Midbrain (tissue), 1 donor: ENCODE measurements around the gene LPAR6.
"Not testable (repeated sequence)": the region's sequence is repeated elsewhere in the genome, so short reads cannot be mapped to it uniquely, and the experiment has no call there.

Experiments
- DNase-seq: peaks from one replicate; lab custom pipeline; 2025; lab: John Stamatoyannopoulos, UW

The LPAR6 gene, protein sequence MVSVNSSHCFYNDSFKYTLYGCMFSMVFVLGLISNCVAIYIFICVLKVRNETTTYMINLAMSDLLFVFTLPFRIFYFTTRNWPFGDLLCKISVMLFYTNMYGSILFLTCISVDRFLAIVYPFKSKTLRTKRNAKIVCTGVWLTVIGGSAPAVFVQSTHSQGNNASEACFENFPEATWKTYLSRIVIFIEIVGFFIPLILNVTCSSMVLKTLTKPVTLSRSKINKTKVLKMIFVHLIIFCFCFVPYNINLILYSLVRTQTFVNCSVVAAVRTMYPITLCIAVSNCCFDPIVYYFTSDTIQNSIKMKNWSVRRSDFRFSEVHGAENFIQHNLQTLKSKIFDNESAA

DNA sequence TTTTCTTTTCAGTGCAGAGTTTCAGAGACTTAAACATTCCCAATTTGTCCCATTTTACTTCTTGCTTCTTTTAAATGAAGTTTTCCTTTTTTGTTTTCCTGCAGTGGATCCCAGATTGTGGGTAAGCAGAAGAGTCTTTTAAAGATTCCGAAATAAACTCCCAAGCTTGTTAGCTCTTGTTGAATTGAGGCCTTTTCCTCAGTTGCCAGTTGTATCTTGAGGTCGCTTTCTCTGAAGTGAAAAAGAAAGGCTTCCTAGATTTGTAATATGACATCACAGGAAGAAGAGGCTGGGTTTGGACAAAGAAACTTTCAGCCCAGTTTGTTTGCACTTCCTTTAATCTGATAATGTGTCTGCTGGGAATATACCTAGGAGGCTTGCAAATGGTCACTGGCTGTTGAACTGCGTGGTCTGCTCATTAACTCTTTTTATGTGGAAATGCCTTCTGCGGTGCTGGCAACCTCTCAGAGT, at the start of gene LPAR6:
LPAR6 (minus strand) TSS at position 233 of the 471 bp plus-strand sequence. CDS start 690 bp downstream, outside the sequence.
- peak; percentile 53 for DNase-seq

DNA sequence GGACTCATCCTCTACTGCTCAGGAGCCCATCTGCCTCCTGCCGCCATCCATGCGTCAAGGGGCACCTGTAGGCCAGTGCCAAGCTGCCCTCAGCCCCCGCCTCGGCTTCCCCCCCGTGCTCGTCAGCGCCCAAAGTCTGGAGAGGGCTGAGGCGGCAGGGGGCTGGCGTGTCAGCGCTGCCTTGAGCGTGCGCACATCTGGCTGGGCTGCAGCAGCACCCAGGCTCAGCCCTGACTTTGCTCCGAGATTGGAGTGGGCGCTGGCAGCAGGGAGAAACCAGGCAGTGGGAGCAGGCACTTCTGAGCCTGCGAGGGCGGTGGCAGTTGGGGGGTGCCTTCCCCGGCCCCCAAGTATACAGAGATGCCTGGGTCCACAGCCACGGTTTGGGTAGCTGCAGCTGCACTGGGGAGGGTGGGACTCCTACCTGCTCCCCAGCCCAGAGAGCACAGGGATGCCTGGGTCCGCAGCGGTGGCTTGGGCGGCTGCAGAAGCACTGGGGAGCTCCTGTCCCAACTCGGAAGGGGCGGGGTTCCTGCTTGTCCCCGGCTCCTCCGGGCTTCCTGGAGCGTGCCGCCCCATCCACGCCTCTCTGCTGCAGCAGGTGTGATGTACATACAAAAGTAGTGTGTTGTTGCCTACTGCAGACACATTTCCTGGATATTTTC, 44.8 kb upstream of the LPAR6 start:
- DNase-seq = no peak

DNA sequence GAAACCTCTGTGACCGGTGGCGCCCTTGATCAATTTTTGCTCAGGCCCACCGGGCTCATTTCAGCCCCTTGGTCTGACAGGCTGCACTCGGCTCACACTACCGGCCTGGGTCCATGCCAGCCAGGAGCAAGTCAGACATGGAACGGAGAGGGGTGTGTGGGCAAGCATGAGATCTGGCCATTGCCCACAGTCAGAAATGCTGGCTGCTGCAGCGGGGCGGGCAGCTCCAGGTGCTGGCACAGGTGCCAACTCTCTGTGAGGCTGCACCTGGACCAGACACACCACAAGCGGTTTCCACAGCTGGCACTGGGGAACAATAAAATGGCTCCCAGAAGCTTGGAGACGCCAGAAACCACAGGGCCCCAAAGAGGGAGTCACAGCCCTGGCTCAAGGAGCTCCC, 43.6 kb upstream of the LPAR6 start:
- DNase-seq = no peak

DNA sequence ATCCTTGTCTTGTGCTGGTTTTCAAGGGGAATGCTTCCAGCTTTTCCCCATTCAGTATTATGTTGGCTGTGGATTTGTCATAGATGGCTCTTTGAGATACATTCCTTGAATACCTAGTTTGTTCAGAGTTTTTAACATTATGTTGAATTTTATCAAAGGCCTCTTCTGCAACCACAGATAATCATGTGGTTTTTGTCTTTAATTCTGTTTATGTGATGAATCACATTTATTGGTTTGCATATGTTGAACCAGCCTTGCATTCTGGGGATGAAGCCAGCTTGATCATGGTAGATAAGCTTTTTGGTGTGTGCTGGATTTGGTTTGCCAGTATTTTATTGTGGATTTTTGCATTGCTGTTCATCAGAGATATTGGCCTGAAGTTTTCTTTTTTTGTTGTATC, 38.3 kb upstream of the LPAR6 start:
- not testable (repeated sequence) for DNase-seq

DNA sequence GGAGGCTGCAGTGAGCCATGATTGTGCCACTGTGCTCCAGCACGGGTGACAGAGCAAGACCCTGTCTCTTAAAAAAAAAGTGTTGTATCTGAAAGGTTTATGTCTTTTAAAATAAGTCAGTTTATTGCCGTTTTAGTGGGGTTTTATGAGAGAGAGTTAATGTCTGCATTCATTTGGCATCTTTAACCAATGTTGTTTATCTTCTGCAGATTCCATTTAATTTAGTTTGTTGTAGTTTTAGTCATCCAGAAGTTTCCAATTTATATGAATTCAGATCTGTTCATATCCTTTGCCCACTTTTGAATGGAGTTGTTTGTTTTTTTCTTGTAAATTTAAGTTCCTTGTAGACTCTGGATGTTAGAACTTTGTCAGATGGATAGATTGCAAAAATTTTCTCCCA, 36.7 kb upstream of the LPAR6 start:
- no peak for DNase-seq

DNA sequence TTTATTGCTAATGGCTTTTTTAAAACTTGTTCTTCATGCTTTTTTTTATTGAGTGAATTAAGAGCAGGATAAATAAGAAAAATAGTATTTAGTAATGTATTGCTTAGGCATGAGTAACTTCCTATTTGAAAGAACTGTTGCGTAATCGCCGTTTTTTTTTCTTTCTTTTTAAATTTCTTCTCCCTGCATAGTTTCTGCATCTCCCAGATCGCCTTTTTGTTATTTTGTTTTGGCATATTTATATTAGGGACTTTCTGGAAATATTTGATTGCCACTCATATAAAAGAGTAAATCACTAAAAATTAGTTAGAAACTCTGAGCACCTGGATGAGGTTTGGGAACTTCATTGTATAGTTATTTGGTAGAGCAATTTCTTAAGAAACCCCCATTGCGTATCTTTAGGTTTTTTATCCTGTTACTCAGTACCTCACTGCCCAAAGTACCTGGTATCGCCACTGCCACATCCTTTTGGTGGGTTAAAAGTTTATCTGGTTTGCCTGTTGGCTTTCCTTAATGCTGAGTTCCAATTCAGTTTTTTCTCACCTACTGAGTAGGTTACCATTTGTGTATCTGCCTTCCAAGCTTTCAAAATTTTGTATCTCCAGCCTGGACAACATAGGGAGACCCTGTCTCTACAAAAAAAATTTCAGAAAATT, 36.2 kb upstream of the LPAR6 start:
- no peak for DNase-seq

DNA sequence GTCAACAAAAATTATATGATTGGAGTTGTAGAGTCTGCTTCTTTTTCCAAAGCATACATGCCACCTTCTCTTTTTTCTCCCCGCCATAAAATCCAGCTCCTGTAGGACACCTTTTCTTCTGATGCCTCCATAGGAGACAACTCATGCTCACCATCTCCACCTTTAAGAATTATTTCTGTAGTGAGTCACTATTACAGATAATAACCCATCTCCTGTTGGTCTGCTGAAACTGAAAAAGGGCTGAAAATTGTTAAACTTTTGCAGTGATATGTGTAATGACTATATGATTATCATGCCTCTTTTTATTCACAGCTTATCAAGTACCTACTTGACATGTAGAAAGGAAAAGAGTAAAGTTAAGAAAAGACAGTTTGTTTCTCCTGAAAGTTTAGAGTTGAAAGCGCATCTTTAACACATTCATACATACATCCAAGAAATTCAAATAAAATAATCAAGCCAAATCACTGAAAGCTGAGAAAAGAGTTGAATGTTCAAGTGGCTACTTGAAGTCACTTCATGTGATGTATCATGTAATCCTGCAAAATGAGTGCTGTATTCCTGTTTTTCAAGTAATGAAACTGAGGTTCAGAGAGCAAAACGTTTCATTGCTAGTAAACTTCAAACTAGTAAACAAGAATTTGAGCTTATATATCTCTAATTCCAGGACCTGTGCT, 35.5 kb upstream of the LPAR6 start:
- no peak for DNase-seq

DNA sequence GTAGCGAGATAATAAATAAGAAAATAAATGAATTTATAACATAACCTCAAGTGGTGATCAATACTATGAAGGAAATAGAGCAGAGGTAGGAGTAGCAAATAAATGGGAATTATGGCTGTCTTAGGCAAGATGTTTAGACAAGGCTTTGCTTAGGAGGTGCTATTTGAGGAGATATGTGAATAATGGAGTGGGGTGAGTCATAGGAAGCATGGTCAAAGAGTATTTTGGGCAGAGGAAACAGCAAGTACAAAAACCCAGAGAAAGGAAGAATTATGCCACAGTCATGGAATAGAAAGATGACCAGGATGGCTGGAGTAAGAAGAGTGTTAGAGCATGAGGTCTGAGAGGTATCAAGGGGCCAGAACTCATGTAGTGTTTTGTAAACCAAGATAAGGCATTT, 33.6 kb upstream of the LPAR6 start:
- DNase-seq = no peak

DNA sequence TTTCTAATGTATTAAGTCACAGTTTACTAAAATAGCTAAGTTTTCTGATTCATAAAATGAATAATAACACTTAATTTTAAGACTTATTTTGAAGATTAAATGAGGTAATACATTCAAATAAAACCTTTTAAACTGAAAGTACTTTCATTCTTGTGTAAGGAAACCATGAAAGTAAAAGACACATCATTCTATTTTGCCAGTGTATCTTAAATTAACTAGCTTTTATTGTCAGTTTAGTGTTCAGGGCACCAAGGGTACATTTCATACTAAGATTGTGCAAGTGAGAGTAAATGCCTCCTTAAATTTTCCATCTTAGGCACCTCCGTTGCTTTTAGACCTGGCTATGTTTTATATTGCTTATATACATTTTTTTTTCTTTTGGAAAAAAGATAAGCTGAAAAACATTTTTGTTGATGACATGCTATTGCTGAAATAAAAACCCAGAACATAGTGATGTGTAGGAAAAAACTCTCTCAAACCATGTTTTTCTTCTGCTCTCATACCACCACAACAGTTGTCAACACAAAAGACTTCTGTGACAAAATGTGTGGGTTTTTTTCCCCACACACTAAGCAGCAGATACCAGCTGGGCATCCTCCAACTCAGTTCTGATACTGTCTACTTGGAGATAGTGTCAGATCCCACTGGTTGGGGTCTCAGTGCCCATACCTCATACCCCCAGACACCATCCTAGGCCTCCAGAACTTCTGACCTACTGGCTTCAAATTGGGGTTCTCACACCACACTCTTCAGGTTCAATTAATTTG, 30.7 kb upstream of the LPAR6 start:
- DNase-seq = no peak

DNA sequence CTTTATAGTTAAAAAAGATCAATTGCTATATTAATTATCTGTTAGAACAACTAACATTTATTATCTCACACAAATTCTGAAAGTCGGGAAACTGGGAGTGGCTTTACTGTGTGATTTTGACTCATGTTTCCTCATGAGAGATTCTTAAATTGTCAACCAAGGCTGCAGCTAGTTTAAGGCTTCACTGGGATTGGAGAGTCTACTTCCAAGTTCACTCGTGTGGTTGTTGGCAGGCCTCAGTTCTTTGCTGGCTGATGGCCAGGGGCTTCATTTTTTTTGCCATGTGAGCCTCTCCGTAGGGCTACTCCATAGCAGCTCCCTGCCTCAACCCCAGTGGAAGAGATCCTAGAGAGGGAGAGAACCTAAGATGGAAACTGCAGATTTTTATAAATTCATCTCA, 24.5 kb upstream of the LPAR6 start:
- DNase-seq = peak; percentile 10

DNA sequence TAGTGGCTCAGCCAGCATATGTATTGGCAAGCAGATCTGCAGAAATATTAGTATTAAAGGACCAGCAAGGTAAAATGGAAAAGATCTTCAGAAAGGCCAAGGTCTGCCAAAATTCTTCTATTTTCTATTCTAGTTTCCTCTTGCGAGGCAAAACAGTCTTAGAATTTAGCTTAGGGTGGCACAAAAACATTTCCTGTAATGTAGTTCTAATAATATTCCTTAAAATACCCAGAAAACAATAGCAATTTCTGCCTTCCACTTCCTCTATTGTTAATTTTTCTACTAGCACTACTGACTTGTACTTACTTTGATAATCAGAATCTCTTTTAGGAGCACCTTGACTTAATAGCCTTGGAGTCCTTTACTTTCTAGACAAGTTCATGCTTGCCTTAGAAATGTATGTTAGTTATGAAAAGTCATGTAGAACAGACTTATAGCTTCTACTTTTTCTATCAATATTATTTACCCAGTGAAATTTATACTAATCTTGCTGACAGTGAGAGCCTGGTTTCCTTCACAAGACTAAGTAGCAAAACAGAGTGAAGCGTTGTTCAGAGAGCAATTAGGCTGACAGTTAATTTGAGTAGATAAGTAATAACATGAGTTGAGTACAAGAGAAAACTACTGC, 23.9 kb upstream of the LPAR6 start:
- DNase-seq = no peak

DNA sequence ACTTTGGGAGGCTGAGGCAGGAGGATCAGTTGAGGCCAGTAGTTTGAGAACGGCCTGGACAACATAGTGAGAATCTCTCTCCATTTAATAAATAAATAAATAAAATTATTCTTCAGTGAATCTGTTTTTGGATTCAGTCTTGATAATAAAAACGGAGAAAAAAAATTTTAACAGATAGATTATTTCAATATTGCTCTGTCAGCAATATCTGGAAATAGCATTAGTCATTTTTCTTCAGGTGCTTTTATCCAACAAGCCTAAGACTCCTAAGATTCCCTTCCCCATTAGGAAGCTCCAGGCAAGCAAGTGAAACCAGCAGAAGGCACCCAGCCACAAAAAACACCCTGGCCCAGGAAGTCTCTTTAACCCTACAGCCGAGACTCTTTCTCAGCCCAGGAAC, 21.3 kb upstream of the LPAR6 start:
- DNase-seq = no peak

DNA sequence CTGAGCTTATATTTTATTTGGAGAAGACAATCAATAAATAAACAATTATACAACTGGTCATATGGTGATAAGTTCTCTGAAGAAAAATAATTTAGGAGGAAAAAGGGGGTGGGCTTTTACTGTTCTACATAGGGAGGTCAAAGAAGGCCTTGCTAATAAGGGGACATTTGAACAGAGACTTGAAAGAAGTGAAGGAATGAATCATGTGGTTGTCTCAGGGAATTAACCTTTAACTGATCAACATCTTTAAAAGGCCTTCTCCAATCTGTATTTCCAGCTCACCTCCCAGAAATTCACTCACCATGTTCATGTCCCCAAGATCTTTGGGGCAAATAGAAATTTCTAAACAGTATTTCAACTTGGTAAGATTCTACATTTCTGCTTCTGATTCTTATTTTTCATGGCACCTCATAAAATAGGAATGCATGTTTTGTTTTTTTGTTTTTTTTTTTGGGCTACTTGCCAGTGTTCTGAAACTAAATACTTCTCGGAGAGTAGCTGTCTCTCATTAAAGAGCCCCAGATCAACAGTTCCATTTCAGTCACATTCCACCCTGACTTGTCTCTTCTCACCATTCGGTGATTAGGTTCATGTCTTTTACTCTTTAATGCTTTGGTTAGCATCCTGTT, 19.2 kb upstream of the LPAR6 start:
- no peak for DNase-seq

DNA sequence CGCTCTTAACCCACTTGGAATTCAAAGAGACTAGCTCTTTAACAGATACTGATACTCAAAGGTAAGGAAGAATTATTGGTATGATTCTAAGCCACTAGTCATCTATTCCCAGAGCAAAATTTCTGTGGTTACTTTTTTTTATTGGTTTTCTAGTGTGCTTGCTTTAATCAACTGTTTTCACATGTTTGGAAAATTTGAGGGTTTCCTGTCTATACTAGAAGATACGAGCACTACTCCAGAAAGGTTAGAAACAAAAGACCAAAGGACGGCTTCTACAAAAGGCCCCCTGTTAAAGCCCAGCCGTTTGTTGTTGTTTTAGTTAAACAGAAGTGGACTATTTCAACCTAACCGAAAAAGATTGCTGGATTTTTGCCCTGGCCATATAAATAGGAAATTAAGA, 18.5 kb upstream of the LPAR6 start:
- DNase-seq = peak; percentile 7

DNA sequence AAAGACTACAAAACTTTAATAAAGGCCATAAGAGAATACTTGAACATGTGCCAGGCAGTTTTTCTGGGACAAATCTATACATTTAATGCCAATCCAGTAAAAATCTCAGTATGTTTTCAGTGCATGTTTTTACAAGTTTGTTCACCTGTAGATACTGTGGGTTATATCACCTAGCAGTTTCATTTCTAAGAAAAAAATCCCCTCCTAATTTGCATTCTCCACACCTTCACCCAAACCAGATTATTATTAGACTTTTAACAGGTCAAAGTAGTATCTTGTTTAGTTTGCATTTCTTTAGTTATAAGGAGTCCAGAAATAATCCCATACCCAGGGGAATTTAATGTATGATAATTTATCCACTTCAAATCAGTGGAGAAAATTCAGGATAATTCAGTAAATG, 17.0 kb upstream of the LPAR6 start:
- no peak for DNase-seq

DNA sequence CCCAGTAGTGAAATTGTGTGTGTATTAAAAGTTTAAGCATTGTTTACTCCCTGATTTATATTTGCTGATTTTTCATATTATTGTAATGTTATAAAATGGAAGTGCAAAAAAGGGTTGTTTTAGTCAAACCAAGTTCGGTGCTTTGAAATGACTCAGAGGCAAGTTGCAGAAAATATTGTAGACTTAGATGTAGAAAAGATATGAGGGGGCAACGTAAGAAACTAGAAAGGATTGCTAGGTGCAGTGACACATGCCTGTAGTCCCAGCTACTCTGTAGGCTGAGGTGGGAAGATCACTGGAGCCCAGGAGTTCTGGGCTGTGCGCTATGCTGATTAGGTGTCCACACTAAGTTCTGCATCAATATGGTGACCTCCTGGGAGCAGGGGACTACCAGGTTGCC, 16.1 kb upstream of the LPAR6 start:
- DNase-seq = no peak

DNA sequence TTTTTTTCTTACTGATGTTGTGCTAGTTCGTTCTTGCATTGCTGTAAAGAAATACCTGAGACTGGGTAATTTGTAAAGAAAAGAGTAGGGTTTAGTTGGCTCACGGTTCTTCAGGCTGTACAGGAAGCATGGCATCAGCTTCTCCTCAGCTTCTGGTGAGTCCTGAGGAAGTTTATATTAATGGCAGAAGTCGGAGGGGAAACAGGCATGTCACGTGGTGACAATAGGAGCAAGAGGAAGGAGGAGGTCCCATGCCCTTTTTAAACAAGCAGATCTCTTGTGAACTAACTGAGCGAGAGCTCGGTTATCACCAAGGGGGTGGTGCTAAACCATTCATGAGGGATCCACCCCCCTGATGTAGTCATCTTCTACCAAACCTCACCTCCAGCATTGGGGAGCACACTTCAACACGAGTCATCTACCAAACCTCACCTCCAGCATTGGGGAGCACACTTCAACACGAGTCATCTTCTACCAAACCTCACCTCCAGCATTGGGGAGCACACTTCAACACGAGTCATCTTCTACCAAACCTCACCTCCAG, 13.9 kb upstream of the LPAR6 start:
- not testable (repeated sequence) for DNase-seq

DNA sequence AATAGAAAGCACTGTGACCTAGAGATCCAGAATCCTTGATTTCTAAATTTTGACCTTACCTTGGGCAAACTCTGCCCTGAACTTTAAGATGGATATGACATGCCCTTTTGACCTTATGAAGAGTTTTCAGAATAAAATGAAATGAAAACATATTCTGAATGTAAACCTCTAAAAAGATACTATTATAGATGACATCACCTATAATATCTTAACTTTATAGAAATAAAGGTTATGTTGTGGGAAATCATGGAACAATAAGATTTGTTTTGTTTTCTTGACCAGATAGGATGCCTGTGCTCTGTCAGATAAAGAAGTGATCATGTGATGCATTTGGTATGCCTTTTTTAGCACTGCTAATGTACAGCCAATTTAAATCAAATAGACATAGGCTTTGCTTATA, 13.1 kb upstream of the LPAR6 start:
- no peak for DNase-seq

DNA sequence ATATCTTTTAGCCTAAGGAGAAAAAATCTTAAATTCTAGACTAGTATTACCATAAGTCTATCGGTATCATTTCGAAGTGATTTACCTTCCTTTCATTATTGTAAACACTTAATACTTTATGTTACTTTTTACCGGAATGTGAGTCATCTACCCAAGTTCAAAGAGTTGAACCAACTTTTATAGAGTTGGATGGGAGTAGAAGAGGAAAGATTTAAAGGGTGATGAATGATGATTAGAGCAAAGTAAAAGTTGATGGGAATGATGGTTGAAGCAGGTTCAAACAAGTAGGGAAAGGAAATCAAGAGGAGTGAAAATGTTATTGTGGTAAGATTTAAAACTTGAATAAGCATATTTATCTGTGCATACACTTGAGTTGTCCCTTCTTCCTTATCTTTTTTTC, 11.3 kb upstream of the LPAR6 start:
- no peak for DNase-seq

DNA sequence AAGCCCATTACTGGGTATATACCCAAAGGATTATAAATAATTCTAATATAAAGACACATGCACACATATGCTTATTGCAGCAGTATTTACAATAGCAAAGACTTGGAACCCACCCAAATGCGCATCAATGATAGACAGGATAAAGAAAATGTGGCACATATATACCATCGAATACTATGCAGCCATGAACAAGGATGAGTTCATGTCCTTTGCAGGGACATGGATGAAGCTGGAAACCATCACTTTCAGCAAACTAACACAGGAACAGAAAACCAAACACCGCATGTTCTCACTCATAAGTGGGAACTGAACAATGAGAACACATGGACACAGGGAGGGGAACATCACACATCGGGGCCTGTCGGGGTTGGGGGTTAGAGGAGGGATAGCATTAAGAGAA, 9.1 kb upstream of the LPAR6 start:
- DNase-seq = not testable (repeated sequence)

DNA sequence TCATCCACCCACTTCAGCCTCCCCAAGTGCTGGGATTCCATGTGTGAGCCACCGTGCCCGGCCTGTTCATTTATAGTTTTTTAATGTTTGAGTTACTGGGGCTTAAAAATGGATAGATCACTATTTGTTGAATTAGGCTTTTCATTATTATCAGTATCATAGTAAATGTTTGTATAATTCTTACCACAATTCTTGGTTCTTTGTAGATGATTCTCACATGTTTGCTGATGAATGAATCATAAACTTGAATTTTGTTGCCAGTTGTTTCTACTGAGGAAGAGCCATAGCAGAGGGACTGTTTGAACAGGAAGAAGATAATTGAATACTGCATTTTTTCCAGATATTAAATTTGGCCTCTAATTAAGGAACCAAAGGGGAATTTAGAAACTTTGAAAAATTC, 2.6 kb upstream of the LPAR6 start:
- DNase-seq = no peak
